GM12878 (cell line): ENCODE results near the gene ADD2. TPM values are rescaled to one million over a fixed set of nuclear protein-coding genes. Genes with fewer than 3 reads are reported as not detected.

ENCODE experiments used
- ATAC-seq: fragments of 200-7000 bp; cut with Tn5 transposase; 3 replicates; pipeline ENCODE4 v1.9.1; 2020; ENCODE audit warnings: mild to moderate bottlenecking, moderate library complexity
- BruUV-seq: library from RNA; stranded (reverse); fragments of 400-500 nt; replicated peaks from 2 replicates; lab custom pipeline; 2021; lab: Mats Ljungman, UMichigan
- CTCF ChIA-PET: fragments of 300-600 bp; sonication (Branson Sonifier 250); formaldehyde crosslinking; extraction: SDS; loops from one replicate; lab custom pipeline; 2021; ENCODE audit warnings: inconsistent platforms; lab: Yijun Ruan, JAX
- POLR2A ChIA-PET: fragments of 350-600 bp; formaldehyde crosslinking; extraction: SDS; loops from one replicate; lab custom pipeline; 2021; ENCODE audit warnings: inconsistent platforms; lab: Charles Lee
- RAD21 ChIA-PET: fragments of 300-600 bp; sonication (Branson Sonifier 250); formaldehyde crosslinking; loops from one replicate; lab custom pipeline; 2023; ENCODE audit warnings: antibody characterized with exemption; ENCODE audit not compliant: unreplicated experiment; lab: Charles Lee
- SMC1A ChIA-PET: fragments of 300-600 bp; sonication (Branson Sonifier 250); formaldehyde crosslinking; loops from one replicate; lab custom pipeline; 2023; ENCODE audit not compliant: unreplicated experiment, uncharacterized antibody; lab: Charles Lee
- DNase-seq: peaks from one replicate; pipeline ENCODE4 v3.0.0-alpha.2; 2011; ENCODE audit warnings: low read depth, low spot score
- FAIRE-seq: peaks from 3 replicates; lab custom pipeline; 2011; peaks lifted over from hg19 to GRCh38; lab: Jason Lieb, UNC
- H2AFZ ChIP-seq: 2 replicates; pipeline ENCODE4 v1.6.0; 2011; ENCODE audit warnings: low read depth, low read length, control low read depth; ENCODE audit not compliant: control insufficient read depth
- H3K27ac ChIP-seq: 2 replicates; pipeline ENCODE4 v1.5.1; 2011; ENCODE audit warnings: control low read depth; ENCODE audit not compliant: control insufficient read depth, insufficient read depth
- H3K27me3 ChIP-seq, 2 experiments: replicated peaks in 1 of 2; 2 replicates each; pipeline versions ENCODE4 v1.6.0 to v1.6.1; 2011; ENCODE audit warnings: low read length in 1 of 2; ENCODE audit not compliant: control insufficient read depth in 2 of 2, insufficient read depth in 2 of 2
- H3K36me3 ChIP-seq, 2 experiments: 2 replicates each; pipeline ENCODE4 v1.5.1; 2011; ENCODE audit warnings: low read length in 1 of 2; ENCODE audit not compliant: control insufficient read depth in 2 of 2, insufficient read depth in 2 of 2
- H3K4me1 ChIP-seq: 2 replicates; pipeline ENCODE4 v1.6.1; 2011; ENCODE audit warnings: mild to moderate bottlenecking, low read length, moderate library complexity, mixed read lengths; ENCODE audit not compliant: control insufficient read depth, insufficient read depth
- H3K4me2 ChIP-seq: 2 replicates; pipeline ENCODE4 v1.6.0; 2011; ENCODE audit warnings: control low read depth; ENCODE audit not compliant: control insufficient read depth, insufficient read depth
- H3K4me3 ChIP-seq: fragments of 200-600 bp; sonication (generic); 2 replicates; pipeline ENCODE4 v1.5.1; 2016
- H3K79me2 ChIP-seq: 2 replicates; pipeline ENCODE4 v1.6.0; 2011; ENCODE audit warnings: low read length; ENCODE audit not compliant: control insufficient read depth, insufficient read depth
- H3K9ac ChIP-seq: 2 replicates; pipeline ENCODE4 v1.8.0; 2011; ENCODE audit warnings: low read length, control low read depth, mixed read lengths; ENCODE audit not compliant: control insufficient read depth, insufficient read depth
- H3K9me3 ChIP-seq: replicated peaks from 3 replicates; pipeline ENCODE4 v1.5.1; 2011; ENCODE audit warnings: mild to moderate bottlenecking, low read length; ENCODE audit not compliant: control insufficient read depth, insufficient read depth
- H4K20me1 ChIP-seq: 2 replicates; pipeline ENCODE4 v1.6.0; 2011; ENCODE audit not compliant: control insufficient read depth, insufficient read depth
- ASH2L ChIP-seq: fragments of 300-600, 200-600 bp; sonication (generic); IDR thresholded peaks from 2 replicates; pipeline ENCODE4 v1.6.1; 2017; ENCODE audit warnings: low read depth, mild to moderate bottlenecking, borderline replicate concordance
- CBFB ChIP-seq: IDR thresholded peaks from 2 replicates; pipeline ENCODE4 v1.6.1; 2016; ENCODE audit warnings: antibody characterized with exemption, low read depth
- CBX3 ChIP-seq: fragments of 200-600 bp; sonication (generic); IDR thresholded peaks from 2 replicates; pipeline ENCODE4 v1.6.1; 2016; ENCODE audit warnings: low read depth, borderline replicate concordance
- CREM ChIP-seq: IDR thresholded peaks from 2 replicates; pipeline ENCODE4 v1.6.1; 2014; ENCODE audit warnings: antibody characterized with exemption, low read depth
- CTCF ChIP-seq, 3 experiments: IDR thresholded peaks in 2 of 3; conservative IDR thresholded peaks in 1 of 3; 2 replicates each; pipeline ENCODE4 v1.5.1; 2011; ENCODE audit warnings: low read depth in 3 of 3, low read length in 3 of 3, mild to moderate bottlenecking in 3 of 3, control low read depth in 2 of 3, moderate library complexity in 2 of 3, inconsistent platforms in 1 of 3, mixed read lengths in 1 of 3; ENCODE audit not compliant: control insufficient read depth in 2 of 3, insufficient read depth in 1 of 3; ENCODE audit errors: extremely low read depth in 1 of 3
- EP300 ChIP-seq, 2 experiments: fragments of 150-350 bp in 1 of 2; IDR thresholded peaks; 2 replicates each; pipeline ENCODE4 v1.6.1; 2011 to 2012; ENCODE audit warnings: low read depth in 2 of 2, low read length in 2 of 2, borderline replicate concordance in 1 of 2, improper control_type of control experiment in 1 of 2, inconsistent platforms in 1 of 2; ENCODE audit not compliant: control insufficient read depth in 1 of 2
- ESRRA ChIP-seq: IDR thresholded peaks from 2 replicates; pipeline ENCODE4 v1.6.1; 2012; ENCODE audit warnings: mild to moderate bottlenecking, low read length, improper control_type of control experiment
- GABPA ChIP-seq: IDR thresholded peaks from 2 replicates; pipeline ENCODE4 v1.6.1; 2014; ENCODE audit warnings: antibody characterized with exemption, low read depth, mild to moderate bottlenecking, inconsistent platforms
- MEF2B ChIP-seq: fragments of 450-650 bp; IDR thresholded peaks from 2 replicates; pipeline ENCODE4 v1.6.1; 2018; ENCODE audit warnings: mild to moderate bottlenecking, moderate library complexity; ENCODE audit not compliant: partially characterized antibody, poor library complexity, severe bottlenecking
- NFIC ChIP-seq: IDR thresholded peaks from 2 replicates; pipeline ENCODE4 v1.6.1; 2012; ENCODE audit warnings: low read depth, mild to moderate bottlenecking, inconsistent platforms, low read length, moderate library complexity
- NFYB ChIP-seq: IDR thresholded peaks from 2 replicates; pipeline ENCODE4 v1.6.1; 2011; ENCODE audit warnings: low read depth, mild to moderate bottlenecking, low read length, improper control_type of control experiment, moderate library complexity; ENCODE audit not compliant: insufficient read depth
- POLR2AphosphoS5 ChIP-seq: IDR thresholded peaks from 2 replicates; pipeline ENCODE4 v1.6.1; 2011; ENCODE audit warnings: mild to moderate bottlenecking, low read length, inconsistent platforms
- SREBF1 ChIP-seq: IDR thresholded peaks from 2 replicates; pipeline ENCODE4 v1.6.1; 2012; ENCODE audit warnings: mild to moderate bottlenecking, low read length
- STAT3 ChIP-seq: IDR thresholded peaks from 2 replicates; pipeline ENCODE4 v1.6.1; 2011; ENCODE audit warnings: low read depth, low read length, improper control_type of control experiment
- TARDBP ChIP-seq: IDR thresholded peaks from 2 replicates; pipeline ENCODE4 v1.6.1; 2016; ENCODE audit warnings: borderline replicate concordance
- WRNIP1 ChIP-seq: IDR thresholded peaks from 2 replicates; pipeline ENCODE4 v1.6.1; 2011; ENCODE audit warnings: low read depth, low read length, improper control_type of control experiment, borderline replicate concordance
- ZBTB40 ChIP-seq: fragments of 450-650 bp; IDR thresholded peaks from 2 replicates; pipeline ENCODE4 v1.6.1; 2016; ENCODE audit warnings: mild to moderate bottlenecking, moderate library complexity, borderline replicate concordance
- ZNF217 ChIP-seq: fragments of 450-650 bp; IDR thresholded peaks from 2 replicates; pipeline ENCODE4 v1.6.1; 2017; ENCODE audit warnings: antibody characterized with exemption, mild to moderate bottlenecking
- WGBS: methylation state at CpG from one replicate; pipeline ENCODE4 v1.1.6; 2016; ENCODE audit warnings: low lambda C conversion rate; ENCODE audit not compliant: insufficient replicate concordance, insufficient coverage; ENCODE audit errors: missing lambda C conversion rate; 5-methylcytosine and 5-hydroxymethylcytosine counted together
- in situ Hi-C: fragments of 300-500 bp; cut with MboI; formaldehyde crosslinking; loops from 9 replicates; pipeline ENCODE4 v1.14.3; 2018; ENCODE audit warnings: mixed read lengths
- intact Hi-C: fragments of 100-400 bp; cut with micrococcal nuclease; formaldehyde crosslinking; loops from one replicate; pipeline ENCODE4 v1.14.2; 2022; ENCODE audit not compliant: unreplicated experiment
- polyA plus RNA-seq, 11 experiments: library from polyadenylated mRNA; depleted of rRNA in 4 of 11; unstranded in 6 of 11; stranded (reverse) in 5 of 11; fragments of >200 nt; fragmentation: Nextera tagmentation in 4 of 11; fragmentation: Illumina TruSeq in 1 of 11; extraction: Ambion mirVana in 4 of 11; extraction: Trizol in 1 of 11; gene quantifications; 1 replicate in 1 of 11; 2 replicates in 10 of 11; pipeline versions ENCODE4 v1.2.1 to v1.2.3, GENCODE V29; 2011 to 2016; ENCODE audit warnings: inconsistent platforms in 2 of 11, missing spikeins in 2 of 11, low read depth in 1 of 11
- total RNA-seq, 4 experiments: library from RNA; depleted of rRNA in 3 of 4; stranded (reverse); fragments of >200 nt in 3 of 4; fragmentation: Illumina TruSeq in 1 of 4; extraction: Trizol in 1 of 4; gene quantifications; 2 replicates each; pipeline versions ENCODE4 v1.2.1 to v1.2.3, GENCODE V29; 2013 to 2021

Gene ADD2
- total and polyA plus RNA-seq, 10 of the 15 experiments (the other 5 are each of a cell fraction or from before 2014, with no cell fraction given): 0.05 to 0.13 (median 0.08) TPM; not detected in 7

DNA sequence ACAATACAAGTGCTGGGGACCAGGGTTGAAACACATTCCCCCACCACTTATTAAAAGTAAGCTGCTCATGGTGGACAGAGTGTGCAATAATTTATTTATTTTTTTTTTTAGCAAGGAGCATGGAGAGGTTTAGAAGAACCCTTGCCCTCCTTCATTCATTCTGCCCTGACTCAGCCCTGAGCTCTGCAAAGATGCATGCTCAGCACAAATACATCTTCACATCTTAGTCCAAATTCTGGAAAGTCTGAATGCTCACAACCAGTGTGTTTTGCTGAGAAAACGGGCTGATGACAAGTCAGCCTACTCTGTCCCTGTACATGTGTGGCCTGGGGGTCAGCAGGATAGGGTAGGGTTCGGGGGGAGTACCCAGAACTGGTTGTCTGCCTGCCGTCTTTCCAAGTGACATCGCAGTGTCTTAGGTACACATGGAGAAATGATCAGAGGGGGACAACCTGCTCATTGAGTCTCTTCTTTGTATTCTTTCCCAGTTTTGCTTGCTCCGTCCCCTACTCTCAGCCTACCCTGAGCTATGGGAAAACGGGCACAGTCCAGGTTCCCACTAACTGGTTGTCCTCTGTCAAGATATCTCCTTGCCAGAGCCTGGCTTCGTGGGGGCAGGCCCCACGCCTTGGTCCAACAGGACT is 76.4 kb downstream of the ADD2 start (continued):
- TF ChIP-seq EP300 (IDR thresholded peaks at IDR 0.05; ENCODE audit: borderline replicate concordance in 1 of 2, control insufficient read depth in 1 of 2, low read depth in 2 of 2, low read length in 2 of 2): no peak
- no peak for TF ChIP-seq GABPA
- TF ChIP-seq, all 136 proteins: peak for 0

GRCh38 chr2:70690846-70691245 is 77.2 kb downstream of the ADD2 start:
- SMC1A ChIA-PET: no interaction called here
- H3K4me1 ChIP-seq: no peaks in the 10 kb centered on the region
- in situ Hi-C loops: no loop called here
- no TSS peak for BruUV-seq
- no peaks in the 10 kb centered on the region for H3K36me3 ChIP-seq
- H3K4me3 ChIP-seq: no peak overlapping the region
- no peak for DNase-seq
- no peak for TF ChIP-seq SREBF1
- TF ChIP-seq POLR2AphosphoS5: no peak
- TF ChIP-seq CREM: no peak
- TF ChIP-seq CBFB: no peak
- no peak for TF ChIP-seq CTCF (IDR thresholded peaks at IDR 0.05 in 2 of 3, conservative IDR thresholded peaks at IDR 0.05 in 1 of 3; ENCODE audit: control insufficient read depth in 2 of 3, extremely low read depth in 1 of 3, insufficient read depth in 1 of 3, low read depth in 3 of 3, low read length in 3 of 3)
- no peak for TF ChIP-seq CBX3
- TF ChIP-seq WRNIP1: no peak
- no peak for TF ChIP-seq STAT3
- no peak for TF ChIP-seq NFIC
- no peak for TF ChIP-seq ZBTB40
- no peak for TF ChIP-seq ESRRA
- no peak for TF ChIP-seq NFYB
- TF ChIP-seq ZNF217: no peak
- no peak for TF ChIP-seq TARDBP
- TF ChIP-seq MEF2B: no peak
- no peak for TF ChIP-seq ASH2L
- TF ChIP-seq, all 136 proteins: peak for 0
- no peak overlapping the region for H3K9ac ChIP-seq
- ChIA-PET POLR2A (no interaction called here), CTCF (no interaction called here), RAD21 (no interaction called here)
- H3K4me2 ChIP-seq: no peak overlapping the region
- no peak overlapping the region for H3K27ac ChIP-seq
- no peaks in the 10 kb centered on the region for H3K27me3 ChIP-seq
- no peak for FAIRE-seq
- WGBS: 20% methylated on average over 3 of the region's 3 CpGs
- no peaks in the 10 kb centered on the region for H4K20me1 ChIP-seq
- no peaks in the 10 kb centered on the region for H3K79me2 ChIP-seq
- H2AFZ ChIP-seq: no peak overlapping the region
- ATAC-seq: no peak
- intact Hi-C loops: no loop called here
- H3K9me3 ChIP-seq: no peaks in the 10 kb centered on the region
